GM23248 (cell line): ENCODE measurements around the gene LRRIQ1.
"Not testable (repeated sequence)": the region's sequence is repeated elsewhere in the genome, so short reads cannot be mapped to it uniquely, and the experiment has no call there.

Experiments used
- EZH2 ChIP-seq: fragments of 200-600 bp; sonication (generic); IDR thresholded peaks from 2 replicates; pipeline ENCODE4 v1.6.1; 2018; ENCODE audit warnings: antibody characterized with exemption, mild to moderate bottlenecking; ENCODE audit not compliant: insufficient read depth, poor library complexity, severe bottlenecking
- EZH2phosphoT487 ChIP-seq: fragments of 200-600 bp; sonication (generic); IDR thresholded peaks from 2 replicates; pipeline ENCODE4 v1.6.1; 2018; ENCODE audit warnings: antibody characterized with exemption, moderate library complexity, mild to moderate bottlenecking, low read depth; ENCODE audit not compliant: insufficient read depth

DNA sequence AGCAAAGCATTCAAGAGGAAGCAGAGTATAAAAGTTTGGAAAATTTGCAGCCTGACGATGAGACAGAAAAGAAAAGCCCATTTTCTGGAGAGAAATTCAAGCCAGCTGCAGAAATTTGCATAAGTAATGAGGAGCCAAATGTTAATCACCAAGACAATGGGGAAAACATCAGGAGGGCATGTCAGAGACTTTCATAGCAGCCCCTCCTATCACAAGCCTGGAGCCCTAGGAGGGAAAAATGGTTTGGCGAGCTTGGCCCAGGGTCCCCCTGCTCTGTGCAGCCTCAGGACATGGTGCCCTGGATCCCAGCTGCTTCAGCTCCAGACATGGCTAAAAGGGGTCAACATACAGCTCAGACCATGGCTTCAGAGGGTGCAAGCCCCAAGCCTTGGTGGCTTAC lies 31.1 kb upstream of the LRRIQ1 start:
- not testable (repeated sequence) for TF ChIP-seq EZH2, EZH2phosphoT487
